Astrocyte (in vitro differentiated cells and primary cell): ENCODE results near the gene LHPP.

Experiments used
- EZH2 ChIP-seq: IDR thresholded peaks from 2 replicates; pipeline ENCODE4 v1.6.1; 2012; ENCODE audit warnings: mild to moderate bottlenecking, low read length, inconsistent platforms; ENCODE audit not compliant: insufficient read depth
- TF ChIP-seq, protein P1 (sequence below): IDR thresholded peaks from 2 replicates; pipeline ENCODE4 v1.5.1; 2011; ENCODE audit warnings: low read depth, mild to moderate bottlenecking, inconsistent platforms, low read length, moderate library complexity; ENCODE audit not compliant: insufficient read depth

- TF ChIP-seq, protein P1, sequence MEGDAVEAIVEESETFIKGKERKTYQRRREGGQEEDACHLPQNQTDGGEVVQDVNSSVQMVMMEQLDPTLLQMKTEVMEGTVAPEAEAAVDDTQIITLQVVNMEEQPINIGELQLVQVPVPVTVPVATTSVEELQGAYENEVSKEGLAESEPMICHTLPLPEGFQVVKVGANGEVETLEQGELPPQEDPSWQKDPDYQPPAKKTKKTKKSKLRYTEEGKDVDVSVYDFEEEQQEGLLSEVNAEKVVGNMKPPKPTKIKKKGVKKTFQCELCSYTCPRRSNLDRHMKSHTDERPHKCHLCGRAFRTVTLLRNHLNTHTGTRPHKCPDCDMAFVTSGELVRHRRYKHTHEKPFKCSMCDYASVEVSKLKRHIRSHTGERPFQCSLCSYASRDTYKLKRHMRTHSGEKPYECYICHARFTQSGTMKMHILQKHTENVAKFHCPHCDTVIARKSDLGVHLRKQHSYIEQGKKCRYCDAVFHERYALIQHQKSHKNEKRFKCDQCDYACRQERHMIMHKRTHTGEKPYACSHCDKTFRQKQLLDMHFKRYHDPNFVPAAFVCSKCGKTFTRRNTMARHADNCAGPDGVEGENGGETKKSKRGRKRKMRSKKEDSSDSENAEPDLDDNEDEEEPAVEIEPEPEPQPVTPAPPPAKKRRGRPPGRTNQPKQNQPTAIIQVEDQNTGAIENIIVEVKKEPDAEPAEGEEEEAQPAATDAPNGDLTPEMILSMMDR = no peak
- no peak for TF ChIP-seq EZH2
Measured at GRCh38 chr10:124462348-124462695, 699 bp downstream of the LHPP start.
